ENCODE measurements around the gene EIF4EBP2.

DNA sequence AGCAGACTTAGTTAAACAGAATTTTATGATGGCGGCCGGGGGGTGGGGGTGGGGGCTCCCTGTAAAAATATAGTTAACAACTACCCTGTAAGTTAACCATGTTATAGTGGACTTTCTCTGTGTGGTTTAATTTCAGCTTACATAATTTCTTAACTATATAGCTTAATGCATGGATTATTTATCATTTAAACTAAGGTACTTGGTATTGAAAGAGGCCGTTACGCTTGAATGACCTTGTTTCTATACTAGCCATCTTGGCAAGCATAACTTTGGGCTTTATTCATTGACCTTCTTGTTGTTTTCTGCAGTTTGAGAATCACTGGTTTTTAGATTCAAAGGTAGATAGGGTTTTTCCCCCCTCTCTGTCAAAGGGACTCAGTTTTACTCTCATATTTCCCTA lies 8.4 kb downstream of the EIF4EBP2 start:
- no peak for TF ChIP-seq EZH2 (IDR thresholded peaks at IDR 0.05; ENCODE audit: insufficient read depth, poor library complexity, severe bottlenecking)
- no peak for TF ChIP-seq EZH2phosphoT487 (IDR thresholded peaks at IDR 0.05; ENCODE audit: insufficient read depth, low read depth)

Measured in GM23248 (cell line).